ENCODE data around the gene MST1R.
"Not testable (repeated sequence)": the region's sequence is repeated elsewhere in the genome, so short reads cannot be mapped to it uniquely, and the experiment has no call there.

The MST1R gene

DNA sequence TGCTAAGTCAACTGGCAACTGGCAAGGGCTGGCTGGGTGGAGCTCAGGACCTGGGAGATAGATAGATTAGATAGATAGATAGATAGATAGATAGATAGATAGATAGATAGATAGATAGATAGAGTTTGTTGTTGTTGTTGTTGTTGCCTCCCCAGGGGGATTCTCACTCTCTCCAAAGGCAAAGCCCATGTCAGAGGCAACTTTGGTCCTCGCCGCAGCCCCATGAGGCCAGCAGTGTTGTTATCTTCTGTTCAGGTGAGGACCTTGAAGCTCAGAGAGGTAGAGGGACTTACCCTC lies 7.4 kb upstream of the MST1R start:
- no peak for DNase-seq

DNA sequence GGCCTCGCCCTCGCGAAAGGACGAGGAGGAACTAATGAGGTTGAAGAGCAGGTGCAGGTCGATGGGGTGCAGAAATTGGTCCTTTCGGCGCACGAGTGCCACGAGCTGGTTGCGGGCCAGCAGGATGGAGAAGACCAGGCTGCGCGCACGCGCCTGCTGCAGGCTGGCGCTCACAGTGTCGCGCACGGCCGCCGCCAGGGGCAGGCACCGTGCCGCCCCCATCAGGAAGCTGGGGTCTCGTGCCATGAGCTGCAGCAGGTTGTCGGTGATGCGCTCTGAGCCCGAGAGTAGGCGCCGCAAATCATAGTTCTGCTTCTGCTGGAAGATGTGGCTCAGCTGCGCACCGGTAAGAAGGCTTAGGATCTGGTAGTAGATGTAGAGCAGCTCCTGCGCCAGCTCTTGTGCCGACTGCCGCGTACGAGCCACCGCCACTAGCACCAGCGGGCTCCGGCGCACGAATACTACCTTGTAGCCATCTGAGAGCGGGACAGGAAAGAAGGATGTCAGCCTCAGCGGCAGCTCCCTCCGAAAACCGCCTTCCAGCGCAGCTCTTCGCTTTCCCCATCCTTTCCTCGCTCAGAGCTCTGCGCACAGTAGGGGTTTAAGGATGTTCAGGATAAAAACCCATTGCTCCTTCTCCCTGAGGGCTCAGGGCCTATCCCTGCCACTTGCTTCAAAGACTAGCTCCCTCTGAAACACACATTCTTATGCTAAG lies 6.9 kb upstream of the MST1R start:
- no peak for DNase-seq

DNA sequence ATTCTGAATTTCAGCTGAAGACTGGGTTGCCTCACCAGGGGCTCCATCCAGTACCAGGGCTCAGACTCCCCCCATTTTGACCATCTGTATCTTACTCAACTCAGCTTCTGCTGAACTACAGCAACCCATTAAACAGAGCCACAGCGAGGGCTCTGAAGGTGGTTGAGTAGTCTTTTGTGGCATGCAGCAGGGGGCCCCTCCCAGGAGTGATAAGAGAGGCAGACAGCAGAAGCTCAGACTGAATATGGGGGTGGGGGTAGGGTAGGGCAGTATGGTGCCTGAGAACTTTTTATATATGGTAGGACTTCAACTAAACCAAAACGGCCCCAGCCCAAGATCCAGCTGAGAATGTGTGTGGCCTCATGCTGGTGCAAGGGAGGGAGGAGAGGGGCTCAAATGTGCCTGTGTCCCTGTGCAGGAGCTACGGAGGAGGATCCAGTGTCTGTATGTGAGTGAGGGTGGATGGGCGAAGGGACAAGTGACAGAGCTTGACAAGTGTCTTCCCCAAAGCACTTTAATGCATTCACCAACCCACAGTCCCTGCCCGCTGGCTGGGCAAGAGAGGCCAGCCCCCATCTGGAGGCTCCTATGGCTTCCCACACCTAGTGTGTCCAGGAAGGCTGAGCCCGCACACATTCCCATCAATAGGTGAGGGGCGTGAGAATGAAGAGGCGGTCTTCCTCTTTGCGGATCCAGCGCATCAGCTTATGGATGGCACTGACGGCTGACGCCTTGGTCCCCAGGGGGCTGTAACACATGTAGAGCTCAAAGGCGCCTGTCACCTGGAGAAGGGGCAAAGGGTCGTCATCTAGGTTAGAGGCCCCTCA lies 4.9 kb upstream of the MST1R start:
- no peak for DNase-seq

DNA sequence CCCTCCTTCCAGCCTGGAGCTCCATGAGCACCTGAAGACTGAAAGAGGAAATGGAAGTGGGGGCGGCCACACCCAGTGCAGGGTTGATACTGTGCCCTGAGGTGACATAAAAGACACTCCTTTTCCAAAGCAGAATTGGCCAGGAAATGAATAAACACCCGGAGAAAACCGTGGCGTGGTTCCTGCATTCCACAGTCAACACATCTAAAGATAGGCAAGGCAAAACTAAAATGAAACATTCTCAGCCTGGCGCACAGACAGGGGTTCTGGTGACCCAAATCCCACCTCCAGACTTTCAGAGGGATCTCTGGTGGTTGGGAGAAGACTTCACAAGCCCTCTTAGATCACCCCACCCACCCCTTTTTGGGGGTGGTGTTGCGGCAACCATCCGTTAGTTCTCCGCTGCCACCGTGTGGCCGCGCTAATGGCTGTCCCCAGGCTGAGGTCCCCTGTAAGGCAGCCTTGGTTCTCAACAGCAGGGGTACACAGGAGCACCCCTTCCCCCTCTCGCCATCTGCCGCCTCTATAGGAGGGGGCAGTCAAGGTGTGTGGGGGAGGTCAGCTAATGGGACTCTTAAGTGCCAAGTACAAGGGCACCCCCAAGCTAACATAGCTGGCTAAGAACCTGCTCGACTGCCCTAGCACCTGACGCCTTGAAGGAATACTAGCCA lies 2.5 kb upstream of the MST1R start:
- DNase-seq: peak in 1 of 2 experiments; percentile 47

DNA sequence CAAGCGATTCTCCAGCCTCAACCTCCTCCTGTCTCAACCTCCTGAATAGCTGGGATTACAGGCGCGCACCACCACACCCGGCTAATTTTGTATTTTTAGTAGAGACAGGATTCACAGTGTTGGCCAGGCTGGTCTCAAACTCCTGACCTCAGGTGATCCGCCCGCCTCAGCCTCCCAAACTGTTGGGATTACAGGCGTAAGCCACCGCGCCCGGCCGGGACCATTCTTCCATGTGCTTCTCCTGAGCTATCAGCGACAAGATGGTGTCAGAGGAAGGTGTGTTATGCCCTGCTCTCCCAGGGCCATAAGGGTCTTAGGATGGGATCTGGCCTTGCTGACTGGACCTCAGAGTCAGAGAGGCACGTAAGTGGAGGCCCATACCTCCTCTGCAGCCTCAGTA lies 775 bp upstream of the MST1R start:
- not testable (repeated sequence) for DNase-seq

DNA sequence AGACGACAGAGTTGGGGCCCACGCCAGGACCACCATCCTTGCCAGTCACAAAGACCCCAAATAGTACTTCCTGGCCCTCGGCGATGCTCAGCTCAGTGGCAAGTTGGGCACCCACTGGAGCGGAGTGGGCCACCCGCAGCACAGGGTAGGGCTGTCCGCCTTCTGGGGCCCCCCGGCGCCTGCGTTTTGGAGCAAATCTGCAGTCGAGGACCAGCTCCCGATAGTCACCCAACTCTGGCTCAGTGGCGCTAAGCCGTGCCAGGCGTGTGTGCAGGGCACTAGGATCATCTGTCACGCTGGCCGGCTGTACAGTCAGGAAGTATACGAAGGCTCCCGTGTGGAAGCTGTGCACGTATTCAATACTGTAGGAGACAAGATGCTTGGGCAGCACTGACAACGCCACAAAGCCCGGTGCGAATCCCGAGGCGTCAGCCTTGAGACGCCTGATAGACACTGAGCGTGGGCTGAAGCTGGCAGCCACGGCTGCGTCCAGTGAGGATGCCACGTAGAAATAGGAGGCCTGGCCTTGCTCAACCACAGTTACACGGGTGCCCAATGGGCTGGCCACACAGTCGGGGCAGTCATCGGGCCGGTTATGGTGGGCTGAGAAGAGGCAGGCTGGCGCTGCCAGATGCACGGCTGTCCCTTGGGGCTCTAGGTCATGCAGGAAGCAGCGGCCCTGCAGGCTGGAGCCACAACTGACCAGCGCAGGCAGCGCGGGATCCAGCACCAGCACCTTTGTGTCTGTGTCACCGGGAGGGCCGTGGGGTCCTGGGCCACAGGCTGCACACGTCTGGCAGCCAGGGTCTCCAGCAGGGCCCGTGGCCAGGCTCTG lies 945 bp downstream of the MST1R start:
- no peak for DNase-seq

DNA sequence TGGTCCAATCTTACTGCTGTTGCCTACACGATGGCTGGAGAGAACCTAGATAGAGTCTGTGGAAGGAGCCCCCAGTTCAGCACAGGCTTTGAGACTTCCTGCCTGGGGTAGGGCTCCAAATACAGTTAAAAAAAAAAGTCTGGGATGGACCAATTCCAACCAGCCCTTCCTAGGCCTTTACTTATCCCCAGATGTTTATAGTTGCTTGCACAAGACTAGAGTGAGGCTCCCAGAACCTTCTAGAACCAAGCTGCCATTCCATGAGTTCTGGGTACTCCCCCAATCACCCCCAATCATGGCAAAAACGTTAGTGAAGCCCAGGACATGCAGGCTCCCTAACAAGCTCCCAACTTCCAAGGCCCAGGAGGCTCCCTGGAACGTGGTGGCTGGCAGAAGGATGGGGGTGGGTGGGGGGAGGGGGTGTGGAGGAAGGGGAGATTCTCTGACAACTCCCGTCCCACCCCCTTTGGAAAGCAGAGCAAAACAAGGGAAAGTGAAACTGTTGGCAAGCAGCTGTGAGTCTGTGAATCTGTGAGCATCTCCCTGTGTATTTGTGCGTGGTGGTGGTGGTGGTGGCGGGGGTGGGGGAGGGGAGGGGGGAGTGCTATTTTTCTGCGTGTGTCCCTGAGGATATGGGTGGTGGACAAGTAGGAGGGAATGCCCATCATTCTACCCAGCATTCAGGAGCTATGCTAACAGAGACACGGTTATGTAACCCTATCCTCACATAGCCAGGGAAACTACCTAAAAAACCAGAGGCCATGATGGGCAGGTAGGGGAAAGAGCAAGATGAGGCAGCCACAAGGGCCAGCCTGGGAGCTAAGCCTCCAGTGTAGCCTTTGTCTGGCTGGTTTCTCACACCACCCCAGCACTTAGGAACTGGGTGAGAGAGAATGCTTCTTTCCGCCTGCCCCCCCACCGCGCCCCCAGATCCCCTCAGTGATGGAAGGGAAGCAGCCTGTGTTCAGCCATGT lies 2.0 kb downstream of the MST1R start:
- no peak for DNase-seq

DNA sequence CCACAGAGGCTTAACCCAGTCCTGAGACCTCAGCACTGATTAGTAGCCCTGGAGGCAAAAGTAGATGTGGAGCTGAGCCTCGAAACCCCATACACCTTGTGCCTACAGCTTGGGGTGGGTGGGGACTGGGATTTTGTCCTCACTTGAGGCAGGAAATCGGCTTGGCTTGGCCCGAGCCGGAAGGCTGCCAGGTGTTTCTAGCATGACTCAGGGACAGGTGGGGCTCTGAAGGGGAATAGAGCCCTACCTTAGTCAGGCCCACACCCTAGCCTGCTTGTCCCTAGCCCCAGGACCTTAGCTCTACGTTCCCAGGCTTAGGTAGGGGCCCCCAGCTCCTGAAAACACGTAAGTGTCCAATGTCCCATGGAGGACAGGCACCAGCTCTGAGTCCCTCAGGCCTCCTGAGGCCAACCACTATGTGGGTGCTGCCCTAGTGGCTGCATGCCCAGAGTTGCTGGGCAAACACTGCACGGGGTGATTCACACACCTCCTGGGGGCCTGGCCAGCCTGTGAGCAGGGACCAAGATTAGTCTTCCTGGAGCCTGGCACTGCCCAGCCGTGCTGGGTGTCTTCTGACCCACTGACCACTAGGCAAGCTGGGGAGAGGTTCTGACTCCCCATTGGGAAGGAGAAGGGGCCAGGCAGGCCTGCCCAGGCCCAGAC lies 3.1 kb downstream of the MST1R start:
- DNase-seq: peak; percentile 52 to 54

DNA sequence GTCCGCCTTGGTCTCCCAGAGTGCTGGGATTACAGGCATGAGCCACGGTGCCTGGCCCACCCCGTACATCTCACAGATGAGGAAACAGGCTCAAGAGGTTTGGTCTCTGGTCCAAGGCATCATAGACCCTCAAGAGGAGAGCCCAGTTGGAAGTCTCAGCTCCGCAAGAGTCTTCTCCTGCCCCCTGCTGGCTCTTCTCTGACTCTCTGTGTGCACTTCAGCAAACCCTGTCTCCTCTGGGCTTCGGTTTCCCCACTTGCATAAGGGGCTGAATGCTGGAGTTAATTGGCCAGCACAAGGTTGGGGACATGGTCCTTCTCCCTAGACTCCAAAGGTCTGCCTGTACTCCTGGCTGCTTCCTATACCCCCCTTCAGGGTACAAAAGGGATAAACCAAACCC lies 3.9 kb downstream of the MST1R start:
- DNase-seq: no peak

DNA sequence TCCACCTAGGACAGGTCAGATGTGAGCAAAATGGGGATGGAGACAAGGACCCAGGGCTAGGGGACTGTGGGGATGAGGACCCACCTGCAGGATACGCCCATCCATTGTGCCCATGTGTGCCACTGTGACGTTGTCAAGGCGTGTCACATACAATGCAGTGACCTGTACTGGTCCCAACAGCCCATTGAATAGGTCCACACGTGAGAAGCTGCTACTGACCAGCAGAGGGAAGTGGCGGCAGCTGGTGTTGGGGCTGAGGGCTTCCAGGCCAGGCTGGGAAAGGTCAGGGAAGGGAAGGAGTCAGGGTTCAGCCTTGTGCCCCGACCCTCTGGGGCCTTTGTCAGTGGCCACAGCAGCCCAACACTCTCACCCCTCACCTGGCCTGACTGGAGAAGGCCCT lies 4.7 kb downstream of the MST1R start:
- DNase-seq: no peak

DNA sequence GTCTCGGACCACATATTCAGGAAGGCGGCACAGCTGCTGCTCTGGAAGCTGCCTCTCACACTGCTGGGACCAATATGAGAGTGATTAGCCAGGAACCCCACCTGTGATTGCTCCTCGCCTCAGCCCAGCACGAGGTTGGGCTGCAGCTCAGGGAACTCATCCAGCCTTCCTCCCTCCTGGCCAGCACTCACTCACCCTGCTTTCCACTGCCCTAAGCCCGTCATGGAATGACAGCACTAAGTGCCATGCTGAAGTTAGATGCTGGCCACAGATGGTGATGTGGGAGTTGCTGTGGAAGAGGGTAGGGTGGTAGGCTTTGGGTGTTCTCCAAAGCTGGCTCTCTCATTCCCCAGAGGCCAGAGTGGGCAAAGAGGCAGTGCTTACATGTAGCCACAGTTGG lies 7.3 kb downstream of the MST1R start:
- no peak for DNase-seq

DNA sequence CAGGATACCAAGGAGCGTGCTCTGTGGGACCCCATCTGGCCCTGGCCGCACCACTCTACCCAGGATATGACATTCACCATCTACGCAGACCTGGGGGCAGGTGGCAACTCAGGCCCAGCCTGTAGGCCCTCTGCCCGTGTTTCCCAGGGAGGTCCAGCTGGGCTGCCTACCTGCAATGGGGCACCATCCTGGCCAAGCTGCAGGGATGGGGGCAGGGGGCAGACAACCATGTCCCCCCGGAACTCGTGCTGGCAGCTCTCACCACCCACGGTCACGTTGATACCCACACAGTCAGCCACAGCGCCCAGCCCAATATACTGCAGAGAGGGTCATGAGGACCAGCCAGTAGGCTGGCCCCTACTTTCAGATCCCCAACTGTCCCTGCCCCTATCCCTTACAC lies 7.9 kb downstream of the MST1R start:
- DNase-seq: no peak

DNA sequence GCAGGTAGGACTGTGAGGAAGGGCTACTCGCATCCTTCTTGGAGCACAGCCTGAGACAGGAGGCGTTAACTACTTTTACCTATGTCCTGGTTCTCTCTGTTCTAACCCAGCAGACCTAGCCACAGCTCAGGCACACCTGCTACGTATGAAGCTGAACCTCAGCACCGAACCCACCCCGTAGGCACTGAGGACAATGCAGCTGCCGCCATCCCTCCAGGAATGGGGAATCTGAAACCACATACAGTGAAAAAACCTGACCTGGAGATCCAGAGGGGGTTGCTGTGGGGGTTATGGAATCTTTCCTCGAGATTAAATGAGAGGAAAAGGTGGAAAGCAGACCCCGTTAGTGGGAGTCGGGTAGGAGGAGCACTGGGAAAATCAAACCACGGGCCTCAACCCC lies 14.4 kb downstream of the MST1R start:
- no peak for DNase-seq

DNA sequence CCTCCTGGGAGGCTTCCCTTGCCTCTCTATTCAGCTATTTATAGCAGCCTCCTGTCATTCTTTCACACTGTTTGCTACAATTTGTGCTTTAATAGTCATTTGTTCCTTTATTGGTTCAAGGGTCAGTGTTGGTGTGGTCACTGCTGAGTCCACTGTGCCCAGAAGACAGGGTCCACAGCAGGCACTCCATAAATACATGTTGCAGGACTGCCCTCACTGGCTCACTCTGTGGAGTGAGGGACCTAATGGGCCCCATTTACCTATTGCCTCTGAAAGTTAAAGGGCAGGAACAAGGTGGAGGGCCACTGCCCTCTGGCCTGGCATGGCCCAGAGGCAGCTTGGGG lies 16.8 kb downstream of the MST1R start:
- no peak for DNase-seq

DNA sequence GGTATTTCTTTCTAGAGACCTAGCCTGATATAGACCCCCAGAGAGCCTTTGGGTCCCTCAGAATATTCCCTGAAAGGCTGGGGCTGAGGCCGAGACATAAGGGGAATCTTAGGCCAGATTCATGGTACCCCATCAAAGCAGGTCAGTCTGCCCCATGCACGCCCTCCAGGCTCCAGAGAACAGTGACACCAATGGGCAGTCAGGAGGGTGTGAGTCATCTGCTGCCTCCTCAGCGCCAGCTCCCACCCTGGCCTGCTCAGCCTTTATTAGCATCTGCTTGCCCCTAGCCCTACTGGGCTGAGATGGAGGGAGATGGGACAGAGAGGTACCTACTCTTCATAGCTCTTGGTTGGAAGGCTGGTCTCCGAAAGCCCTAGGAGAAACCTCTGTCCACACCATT lies 19.7 kb downstream of the MST1R start:
- DNase-seq: no peak

DNA sequence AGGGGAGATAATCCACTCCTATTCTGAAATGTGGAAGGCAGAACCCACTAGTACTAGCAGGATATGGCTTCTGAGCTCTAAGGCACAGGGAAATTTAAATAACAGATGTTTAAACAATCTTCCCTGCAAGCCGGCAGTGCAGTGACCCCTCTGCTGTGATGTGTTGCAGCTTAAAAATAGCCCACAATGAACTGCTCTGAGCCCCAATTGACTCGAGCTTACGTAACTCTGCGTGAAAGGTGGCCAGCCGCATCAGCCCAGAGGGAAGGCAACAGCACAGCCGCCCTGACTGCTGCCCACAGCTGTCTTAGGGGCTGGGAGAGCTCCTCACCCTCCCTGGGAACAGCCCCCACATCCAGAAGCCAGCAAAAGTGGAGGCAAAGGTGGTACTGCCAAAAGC lies 21.5 kb downstream of the MST1R start:
- no peak for DNase-seq

DNA sequence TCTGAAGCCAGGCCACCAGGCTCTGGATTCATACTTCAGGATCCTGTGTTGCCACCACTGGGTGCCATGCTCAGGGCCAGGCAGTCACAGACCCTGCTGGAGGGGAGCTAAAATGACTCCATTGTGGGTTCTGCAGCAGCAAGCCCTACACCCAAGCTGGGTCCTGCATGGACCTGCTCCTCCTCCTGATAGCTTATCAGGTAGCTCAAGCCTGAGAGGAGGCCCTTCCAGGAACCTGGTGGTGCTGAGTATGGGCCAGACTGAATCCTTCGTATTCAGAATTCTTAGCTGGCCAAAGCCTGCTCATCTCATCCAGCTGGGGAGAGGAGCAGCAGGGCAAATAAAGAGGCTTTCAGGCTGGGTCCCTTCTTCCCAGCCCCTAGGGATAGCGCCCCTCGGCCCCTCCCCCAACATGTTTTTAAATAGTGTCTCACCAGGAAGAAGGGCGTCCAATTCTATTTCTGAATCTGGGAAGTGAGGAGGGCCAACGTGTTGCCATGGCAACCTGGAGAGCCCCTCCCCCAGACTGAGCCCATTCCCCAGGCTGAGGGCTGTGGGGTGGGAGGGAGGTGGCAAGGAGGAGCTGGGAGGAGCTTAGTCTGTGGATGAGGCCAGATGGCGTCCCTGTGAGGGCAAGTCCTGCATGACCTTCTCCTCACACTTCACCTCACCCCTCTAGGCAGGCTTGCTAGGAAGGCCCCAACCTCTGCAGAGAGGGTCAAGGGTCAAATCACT lies 22.9 kb downstream of the MST1R start:
- no peak for DNase-seq

DNA sequence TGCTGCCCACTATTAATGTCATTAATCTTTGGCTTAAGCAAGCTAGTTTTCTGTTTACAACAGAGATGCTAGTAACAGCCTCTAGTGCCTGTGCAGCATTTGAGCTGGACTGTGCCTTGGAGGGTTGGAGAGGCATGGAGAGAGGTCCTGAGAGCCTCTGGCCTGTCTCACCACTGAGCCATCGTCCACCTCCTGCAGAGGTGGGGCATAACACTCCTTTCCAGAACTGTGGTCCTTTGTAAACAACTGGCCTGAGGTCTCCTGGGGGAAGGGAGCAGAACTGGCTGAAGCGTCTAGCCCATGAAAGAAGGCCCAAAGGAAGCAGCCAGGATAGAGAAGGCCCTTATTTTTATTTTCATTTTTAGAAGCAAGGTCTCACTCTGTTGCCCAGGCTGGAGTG lies 24.0 kb downstream of the MST1R start:
- DNase-seq: no peak

DNA sequence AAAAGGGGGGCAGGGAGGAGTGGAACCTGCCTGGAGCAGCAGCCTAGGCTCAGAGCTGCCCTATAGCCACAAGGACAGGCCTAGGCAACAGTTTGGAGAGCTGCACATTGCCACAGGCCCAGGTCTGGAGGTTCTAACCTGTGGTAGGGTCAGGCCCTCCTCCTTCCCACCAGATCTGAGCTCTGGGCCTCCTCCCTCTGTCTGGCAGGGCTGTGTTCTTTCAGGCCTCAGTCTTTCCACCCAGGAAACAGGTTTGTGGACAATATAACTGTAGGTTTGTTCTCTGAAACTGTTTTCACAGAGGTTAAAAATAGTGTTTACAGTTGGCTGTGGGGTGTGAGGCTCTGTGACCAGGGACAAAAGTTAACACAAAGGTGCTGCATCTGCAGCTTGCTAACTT lies 25.0 kb downstream of the MST1R start:
- no peak for DNase-seq

DNA sequence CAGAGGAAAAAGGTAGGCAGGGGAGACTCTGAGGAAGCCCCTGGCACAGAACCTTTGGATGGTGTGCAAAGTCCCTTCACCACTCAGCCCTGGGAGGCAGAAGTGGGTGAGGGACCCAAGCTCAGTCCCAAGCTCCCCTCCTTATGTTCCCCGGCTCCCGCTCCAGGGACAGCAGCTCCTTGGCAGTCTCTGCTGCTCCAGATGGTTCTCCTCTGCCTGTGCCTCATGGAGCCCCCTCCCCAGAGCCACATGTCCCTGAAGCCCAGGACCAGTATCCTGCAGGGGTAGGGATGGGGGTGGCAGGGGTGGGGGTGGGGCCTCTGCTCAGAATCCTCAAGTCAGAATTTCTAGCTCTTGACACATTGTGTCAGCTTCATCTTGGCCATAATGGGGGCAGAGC lies 26.0 kb downstream of the MST1R start:
- no peak for DNase-seq

DNA sequence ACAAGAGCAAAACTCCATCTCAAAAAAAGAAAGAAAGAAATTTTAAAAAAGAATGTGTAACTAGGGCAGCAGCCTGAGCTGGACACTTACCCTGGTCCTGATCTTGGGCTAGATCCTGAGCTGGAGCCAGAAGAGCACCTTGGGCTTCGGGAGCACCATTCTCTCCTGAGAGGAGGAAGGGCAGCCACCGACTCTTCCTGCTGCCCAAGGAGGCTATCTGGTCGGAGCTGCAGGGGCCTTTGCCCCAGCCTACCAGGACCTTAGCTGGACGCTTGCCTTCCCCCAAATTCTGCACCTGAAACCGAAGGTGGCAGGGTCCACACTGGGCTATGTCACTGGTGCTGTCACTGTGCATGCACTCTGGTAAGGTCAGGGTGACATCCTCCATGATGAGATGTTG lies 27.1 kb downstream of the MST1R start:
- no peak for DNase-seq

Data from SW 1271 (cell line).